ENCODE data around the gene GSK3B.

GSK3B gene

GRCh38 chr3:119809249-119810017, 284.8 kb downstream of the GSK3B start:
- DNase-seq, result no peak

DNA sequence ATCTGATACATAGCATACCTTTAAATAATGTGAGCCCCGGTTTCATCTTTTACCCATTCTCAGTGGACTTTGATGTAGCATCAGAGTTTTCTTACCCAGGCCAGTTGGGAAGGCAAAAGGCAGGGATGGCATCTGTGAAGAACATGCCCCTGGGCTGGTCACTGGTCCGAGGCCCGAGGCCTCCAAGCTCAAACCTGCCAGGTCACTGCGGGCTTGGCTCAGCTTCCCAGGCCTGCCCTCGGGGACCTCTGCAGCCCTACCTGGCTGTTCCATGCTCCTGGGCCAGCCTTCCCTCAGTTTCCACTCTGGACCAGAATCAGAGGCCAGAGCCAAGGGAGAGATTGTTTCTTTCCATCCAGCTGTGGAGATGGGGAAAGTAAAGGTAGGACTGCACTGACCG, 285.4 kb downstream of the GSK3B start:
- DNase-seq, result no peak

DNA sequence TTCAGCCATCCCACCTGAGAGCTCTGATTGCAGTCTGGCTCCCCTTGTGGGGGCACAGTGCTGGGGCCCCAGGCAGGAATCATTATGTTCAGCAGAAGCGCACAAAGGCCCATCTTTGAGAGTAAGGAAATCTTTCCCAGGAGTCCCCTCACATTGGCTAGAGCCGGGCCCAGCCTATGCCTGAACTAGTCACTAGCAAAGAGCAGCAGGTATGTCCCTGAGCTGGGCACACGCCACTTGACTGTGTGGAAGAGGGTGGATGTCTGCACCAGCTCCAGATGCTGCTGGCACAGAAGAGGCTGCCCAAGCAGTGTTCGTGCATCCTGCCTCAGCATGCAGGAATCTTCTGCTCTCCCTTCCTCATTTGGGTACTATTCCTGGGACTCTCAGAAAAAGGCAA, 286.0 kb downstream of the GSK3B start:
- no peak for DNase-seq

DNA sequence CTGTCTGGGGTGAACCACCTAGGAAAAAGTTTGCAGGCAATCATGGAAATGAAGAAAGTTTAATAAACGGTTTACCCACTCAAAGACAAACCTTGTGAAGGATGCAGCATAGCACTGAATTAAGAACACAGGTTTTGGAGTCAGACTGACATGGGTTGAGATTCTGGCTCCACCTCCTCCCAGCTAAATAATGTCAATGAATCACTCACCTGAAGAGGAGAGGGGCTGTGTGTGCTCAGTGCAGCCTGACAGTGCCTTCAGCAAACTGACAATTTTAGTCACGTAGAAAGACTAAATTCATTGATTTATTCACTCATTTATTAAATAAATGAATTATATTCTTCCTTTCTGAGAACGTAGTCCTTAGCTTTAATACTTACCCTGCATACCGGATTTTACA, 293.4 kb downstream of the GSK3B start:
- no peak for DNase-seq

- DNase-seq, result no peak
These were observed 297.5 kb downstream of the GSK3B start for GRCh38 chr3:119796785-119797184.

DNA sequence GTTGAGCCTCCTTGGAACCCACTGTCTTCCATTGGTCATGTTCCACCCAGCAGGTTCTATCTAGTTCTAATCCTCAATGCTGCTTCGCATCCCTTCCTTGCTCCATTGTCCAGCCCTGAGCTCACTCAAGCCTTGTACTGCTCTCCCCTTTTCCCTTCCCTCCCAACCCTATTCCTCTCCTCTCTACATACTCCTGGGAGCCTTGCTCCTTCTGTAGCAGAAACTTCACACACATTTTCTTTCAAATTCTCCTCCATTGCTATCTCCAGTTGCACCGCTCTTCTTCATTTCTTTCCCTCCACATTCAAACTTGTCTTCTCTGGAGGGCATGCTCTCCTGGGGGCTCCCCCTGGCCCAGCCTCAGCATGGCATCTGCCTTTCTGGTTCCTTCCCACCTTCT, 297.9 kb downstream of the GSK3B start:
- no peak for DNase-seq

GRCh38 chr3:119795849-119796248, 298.4 kb downstream of the GSK3B start:
- DNase-seq, result no peak

- no peak for DNase-seq
These were observed 299.2 kb downstream of the GSK3B start for GRCh38 chr3:119794971-119795612.

DNA sequence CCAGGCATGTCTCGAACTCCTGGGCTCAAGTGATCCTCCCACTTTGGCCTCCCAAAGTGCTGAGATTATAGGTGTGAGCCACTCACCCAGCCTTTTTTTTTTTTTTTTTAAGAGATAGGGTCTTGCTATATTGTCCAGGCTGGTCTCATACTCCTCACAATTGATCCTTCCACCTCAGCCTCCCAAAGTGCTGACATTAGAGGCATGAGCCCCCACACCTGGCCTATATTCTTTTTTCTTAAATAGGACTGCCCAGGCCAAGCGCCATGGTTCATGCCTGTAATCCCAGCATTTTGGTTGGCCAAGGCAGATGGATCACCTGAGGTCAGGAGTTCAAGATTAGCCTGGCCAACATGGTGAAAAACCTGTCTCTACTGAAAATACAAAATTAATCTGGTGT, 299.8 kb downstream of the GSK3B start:
- DNase-seq, result no peak

GRCh38 chr3:119792270-119792669, 302.0 kb downstream of the GSK3B start:
- DNase-seq, result no peak

GRCh38 chr3:119790369-119790768, 303.9 kb downstream of the GSK3B start:
- no peak for DNase-seq

- DNase-seq, result no peak
These were observed 307.8 kb downstream of the GSK3B start for GRCh38 chr3:119786409-119786808.

DNA sequence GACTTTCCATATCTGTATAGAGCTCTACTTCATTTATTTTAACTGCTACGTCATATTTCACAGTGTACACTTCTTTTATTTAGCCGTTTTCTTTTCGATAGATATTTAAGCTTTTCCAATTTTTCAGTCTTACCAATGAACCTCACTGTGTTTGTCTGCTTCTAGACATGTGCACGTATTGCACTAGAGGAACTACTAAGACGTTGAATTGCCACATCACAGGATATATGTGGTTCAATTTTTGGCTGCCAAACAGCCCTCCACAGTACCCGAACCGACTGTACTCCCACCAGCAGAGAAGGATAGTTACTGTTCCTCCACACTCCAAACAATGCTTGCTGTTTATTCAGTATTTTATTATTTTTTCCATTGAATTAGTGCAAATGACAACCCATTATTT, 310.4 kb downstream of the GSK3B start:
- peak; percentile 87 to 90 for DNase-seq

GRCh38 chr3:119783255-119783654, 311.0 kb downstream of the GSK3B start:
- DNase-seq, result no peak

DNA sequence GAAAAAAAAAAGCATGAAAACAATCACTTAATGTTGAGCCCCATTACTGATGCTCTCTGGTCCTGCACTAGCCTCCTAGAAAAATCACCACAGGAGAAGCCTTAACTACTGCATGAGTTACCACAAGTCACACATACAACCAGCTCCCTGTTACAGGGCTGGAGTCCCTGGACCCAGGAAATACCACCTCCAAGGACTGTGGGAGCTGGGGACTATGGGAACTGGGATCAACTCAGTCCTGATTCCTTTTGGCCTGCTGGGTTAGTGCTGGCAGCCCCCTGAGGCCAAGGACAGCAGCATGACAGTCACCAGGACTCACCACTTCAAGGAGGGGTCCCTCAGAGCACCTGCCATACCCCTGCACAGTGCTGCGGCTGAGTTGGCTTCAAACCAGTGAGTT, 311.8 kb downstream of the GSK3B start:
- DNase-seq, result no peak

- DNase-seq, result peak; percentile 30 to 57
These were observed 312.7 kb downstream of the GSK3B start, which contains the start of gene NR1I2 for GRCh38 chr3:119781330-119782198. NR1I2 (plus strand) TSS chr3:119782101.

GRCh38 chr3:119779731-119780383, 314.4 kb downstream of the GSK3B start:
- peak; percentile 17 to 20 for DNase-seq

- DNase-seq, result no peak
These were observed 315.4 kb downstream of the GSK3B start for GRCh38 chr3:119778811-119779210.

DNA sequence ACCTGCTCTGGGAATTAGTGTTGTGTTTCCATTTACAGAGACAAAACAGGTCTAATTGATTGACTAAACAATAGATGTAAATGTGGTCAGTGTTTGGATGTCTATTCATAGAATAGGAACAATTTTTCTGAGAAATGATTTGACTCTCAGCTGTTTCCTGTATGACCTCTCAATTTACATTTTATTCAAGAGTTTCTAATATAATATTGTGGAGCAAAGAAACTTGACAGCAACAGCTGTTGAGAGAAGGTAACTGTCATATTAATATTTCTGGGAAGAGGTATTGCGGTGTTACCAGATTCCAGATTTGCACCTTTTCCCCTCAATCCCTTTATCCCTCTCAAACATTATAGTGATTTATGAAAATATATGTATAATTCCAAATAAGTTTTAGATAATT, 316.1 kb downstream of the GSK3B start:
- no peak for DNase-seq

GRCh38 chr3:119776304-119776703, 317.9 kb downstream of the GSK3B start:
- no peak for DNase-seq

DNA sequence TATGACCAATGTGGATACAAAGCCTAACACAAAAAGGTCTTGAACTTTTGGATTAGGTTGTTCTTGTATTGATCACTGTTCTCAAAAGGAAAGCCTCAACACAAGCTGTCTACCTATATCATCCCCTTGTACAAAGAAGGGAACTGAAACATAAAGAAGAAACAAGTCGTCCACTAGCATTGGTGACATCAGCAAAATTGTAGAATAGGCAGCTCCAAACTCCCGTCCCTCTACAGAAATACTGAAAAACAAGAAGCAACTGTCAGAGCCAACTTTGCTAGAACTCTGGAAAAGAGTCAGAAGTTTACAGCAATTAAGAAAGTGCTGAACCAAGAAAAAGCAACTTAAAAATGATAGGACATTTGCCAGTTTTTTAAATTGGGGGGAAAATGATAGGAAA, 319.8 kb downstream of the GSK3B start:
- DNase-seq, result no peak

Measured in Kasumi-1 (cell line).